ENCODE measurements around the gene FAM43B.
A peak's percentile ranks its signal among the peaks of the same experiment; 100 is the strongest.

FAM43B gene

DNA sequence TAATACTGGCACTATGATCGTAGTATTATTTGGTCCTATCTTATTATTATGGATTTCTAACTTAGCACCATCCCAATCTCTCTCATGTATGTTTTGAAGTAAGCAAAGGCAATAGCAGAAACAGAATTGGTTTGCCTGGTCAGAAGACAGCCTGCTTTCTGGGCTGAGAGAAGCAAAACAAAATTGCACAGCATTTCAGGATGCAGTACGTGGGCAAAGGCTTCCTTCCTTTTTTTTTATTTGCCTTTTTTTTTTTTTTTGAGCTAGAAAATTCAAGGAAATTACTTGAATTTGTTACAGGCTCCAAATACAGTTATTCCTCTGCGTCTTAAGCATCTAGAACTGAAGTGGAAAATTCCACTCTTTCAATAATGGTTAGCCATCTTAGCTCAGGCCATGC is 45.3 kb downstream of the FAM43B start:
- no peak overlapping the region for H3K4me3 ChIP-seq (replicated peaks in 1 of 2; ENCODE audit: low read depth in 2 of 2, low read length in 2 of 2)
- no peak for DNase-seq (ENCODE audit: low read depth in 2 of 2)

DNA sequence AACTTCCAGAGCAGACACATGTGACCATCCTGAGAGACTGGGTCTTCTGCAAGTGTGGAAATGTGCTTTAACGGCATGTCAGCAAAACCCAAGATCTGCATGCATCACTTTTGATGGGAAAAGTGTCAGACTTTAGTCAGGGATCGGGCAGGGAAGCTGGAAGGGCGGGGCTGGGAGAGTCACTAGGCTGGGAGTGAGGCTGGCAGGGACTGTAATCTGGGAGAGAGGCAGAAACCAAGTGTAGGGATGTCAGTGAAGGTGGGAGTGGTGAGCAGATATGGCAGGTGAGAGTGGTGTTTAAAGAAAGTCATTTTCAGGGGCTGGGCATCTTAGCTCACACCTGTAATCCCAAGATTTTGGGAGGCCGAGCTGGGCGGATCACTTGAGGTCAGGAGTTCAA is 47.8 kb downstream of the FAM43B start:
- H3K4me3 ChIP-seq (replicated peaks in 1 of 2; ENCODE audit: low read depth in 2 of 2, low read length in 2 of 2): no peak overlapping the region
- TF ChIP-seq, protein P1, sequence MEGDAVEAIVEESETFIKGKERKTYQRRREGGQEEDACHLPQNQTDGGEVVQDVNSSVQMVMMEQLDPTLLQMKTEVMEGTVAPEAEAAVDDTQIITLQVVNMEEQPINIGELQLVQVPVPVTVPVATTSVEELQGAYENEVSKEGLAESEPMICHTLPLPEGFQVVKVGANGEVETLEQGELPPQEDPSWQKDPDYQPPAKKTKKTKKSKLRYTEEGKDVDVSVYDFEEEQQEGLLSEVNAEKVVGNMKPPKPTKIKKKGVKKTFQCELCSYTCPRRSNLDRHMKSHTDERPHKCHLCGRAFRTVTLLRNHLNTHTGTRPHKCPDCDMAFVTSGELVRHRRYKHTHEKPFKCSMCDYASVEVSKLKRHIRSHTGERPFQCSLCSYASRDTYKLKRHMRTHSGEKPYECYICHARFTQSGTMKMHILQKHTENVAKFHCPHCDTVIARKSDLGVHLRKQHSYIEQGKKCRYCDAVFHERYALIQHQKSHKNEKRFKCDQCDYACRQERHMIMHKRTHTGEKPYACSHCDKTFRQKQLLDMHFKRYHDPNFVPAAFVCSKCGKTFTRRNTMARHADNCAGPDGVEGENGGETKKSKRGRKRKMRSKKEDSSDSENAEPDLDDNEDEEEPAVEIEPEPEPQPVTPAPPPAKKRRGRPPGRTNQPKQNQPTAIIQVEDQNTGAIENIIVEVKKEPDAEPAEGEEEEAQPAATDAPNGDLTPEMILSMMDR (IDR thresholded peaks at IDR 0.05; ENCODE audit: low read depth, low read length): no peak
- DNase-seq (ENCODE audit: low read depth in 2 of 2): no peak

More for the DNA sequence above, 45.3 kb downstream of the FAM43B start:
- TF ChIP-seq, protein P1 (IDR thresholded peaks at IDR 0.05; ENCODE audit: low read depth, low read length): no peak

DNA sequence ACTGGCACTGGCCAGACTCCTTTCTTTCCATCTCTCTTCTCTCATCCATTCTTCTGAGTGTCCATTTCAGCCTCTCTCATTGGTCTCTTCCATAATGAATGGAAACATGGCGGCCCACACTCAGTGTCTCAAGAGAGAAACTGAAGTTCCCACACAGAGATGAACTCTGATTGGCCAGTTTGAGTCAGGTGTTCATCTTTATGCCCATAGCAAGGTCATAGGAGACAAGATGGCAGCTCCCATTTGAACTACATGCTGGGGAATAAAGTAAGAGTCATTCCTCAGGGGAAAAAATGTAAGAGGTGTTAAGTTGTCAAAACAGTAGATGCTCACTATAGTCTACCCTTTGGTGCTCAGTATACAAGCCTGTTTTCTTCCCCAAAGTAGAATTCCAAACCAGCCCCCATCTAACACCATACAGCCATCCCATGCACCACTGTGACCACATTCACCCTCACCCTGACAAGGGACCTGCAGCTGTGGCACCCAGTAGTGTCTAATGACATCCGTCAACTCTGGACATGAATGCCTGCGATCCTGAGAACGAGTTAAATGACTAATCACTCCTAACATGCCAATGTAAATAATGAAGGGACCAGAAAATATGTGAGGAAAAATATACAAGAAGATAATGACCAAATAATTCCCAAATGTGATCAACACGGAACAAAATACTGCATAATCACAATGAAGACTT is 48.9 kb downstream of the FAM43B start:
- TF ChIP-seq, protein P1 (IDR thresholded peaks at IDR 0.05; ENCODE audit: low read depth, low read length): no peak
- peak in 1 of 2 donors; percentile 85 for DNase-seq (ENCODE audit: low read depth in 2 of 2)
- H3K4me3 ChIP-seq (replicated peaks in 1 of 2; ENCODE audit: low read depth in 2 of 2, low read length in 2 of 2): no peak overlapping the region

DNA sequence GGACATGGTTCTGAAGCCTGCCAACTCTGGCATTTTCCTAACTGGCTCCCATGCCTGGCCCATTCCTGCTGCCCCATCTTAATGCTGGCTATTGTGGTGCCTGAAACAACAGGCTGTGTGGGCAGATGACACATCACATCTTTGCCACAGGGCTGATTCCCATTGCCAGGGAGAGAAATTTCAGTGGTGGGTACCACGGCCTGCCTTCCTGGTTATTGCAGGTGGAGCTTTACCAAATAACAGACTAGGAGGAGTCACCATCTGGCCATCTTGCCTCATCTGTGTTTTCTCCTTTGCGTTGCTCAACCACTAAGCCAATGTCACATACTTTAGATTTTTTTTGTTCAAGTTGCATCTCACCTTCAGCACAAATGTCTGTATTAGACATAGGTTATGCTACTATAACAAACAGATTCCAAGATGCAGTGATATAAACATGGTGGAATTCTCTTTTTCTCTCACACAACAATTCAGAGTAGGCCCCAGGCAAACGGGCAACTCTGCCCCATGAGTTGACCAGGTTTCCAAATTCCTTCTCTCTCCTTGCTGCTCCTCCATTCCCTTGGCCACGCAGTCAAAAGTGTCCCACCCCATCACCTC is 50.6 kb downstream of the FAM43B start:
- H3K4me3 ChIP-seq (replicated peaks in 1 of 2; ENCODE audit: low read depth in 2 of 2, low read length in 2 of 2): no peak overlapping the region
- TF ChIP-seq, protein P1 (IDR thresholded peaks at IDR 0.05; ENCODE audit: low read depth, low read length): no peak
- DNase-seq (ENCODE audit: low read depth in 2 of 2): peak in 1 of 2 donors; percentile 65

DNA sequence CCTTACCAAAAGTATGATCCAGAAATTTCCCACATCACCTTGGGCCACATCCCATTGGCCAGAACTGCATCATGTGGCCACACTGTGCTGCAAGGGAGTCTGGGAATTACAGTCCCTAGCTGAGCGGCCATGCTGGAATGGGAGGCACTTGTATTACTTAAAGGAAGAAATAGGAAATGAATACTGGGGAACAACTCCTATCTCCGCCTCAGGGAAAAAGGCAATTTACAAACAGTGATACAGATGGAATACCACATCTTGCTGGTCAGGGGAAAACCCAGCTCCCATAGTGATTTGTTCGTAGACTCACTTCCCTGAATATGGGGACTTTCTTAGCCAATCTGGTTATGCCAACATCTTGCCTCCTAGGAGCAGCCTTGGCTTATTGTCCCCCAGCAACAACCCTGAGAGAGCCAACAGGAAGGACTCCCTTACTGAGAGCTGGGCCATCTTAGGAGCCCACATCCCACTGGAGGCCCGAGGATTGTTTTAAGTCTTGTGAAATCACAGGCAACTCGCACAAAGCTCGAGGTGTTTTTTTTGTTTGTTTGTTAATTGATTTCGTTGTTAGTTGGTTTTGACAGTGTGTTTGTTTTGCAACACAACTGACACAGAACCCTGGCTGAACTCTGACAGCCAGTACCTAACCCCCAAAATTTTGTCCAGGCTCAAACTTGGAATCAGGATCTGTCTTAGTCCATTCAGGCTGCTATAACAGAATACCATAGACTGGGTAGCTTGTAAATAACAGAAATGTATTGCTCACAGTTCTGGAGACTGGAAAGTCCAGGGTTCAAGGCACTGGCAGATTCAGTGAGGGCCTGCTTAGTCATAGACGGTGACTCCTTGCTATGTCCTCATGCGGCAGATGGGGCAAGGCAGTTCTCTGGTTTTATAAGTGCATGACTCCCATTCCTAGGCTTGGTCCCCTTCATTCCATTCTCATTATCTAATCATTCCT is 51.4 kb downstream of the FAM43B start:
- TF ChIP-seq, protein P1 (IDR thresholded peaks at IDR 0.05; ENCODE audit: low read depth, low read length): no peak
- H3K4me3 ChIP-seq (replicated peaks in 1 of 2; ENCODE audit: low read depth in 2 of 2, low read length in 2 of 2): no peak overlapping the region
- peak; percentile 61 to 98 for DNase-seq (ENCODE audit: low read depth in 2 of 2)

Data from cardiac fibroblast (primary cell).